Panc1 (cell line): ENCODE data around the gene CCDC121. TPM values are rescaled to one million over a fixed set of nuclear protein-coding genes. Genes with fewer than 3 reads are reported as not detected.

ENCODE experiments used
- ATAC-seq: fragments of 200-7000 bp; cut with Tn5 transposase; 2 replicates; pipeline ENCODE4 v1.9.1; 2020; ENCODE audit warnings: mild to moderate bottlenecking, moderate library complexity
- BruUV-seq: library from RNA; stranded (reverse); fragments of 400-500 nt; replicated peaks from 2 replicates; lab custom pipeline; 2021; lab: Mats Ljungman, UMichigan
- CTCF ChIA-PET: fragments of 300-600 bp; sonication (Branson Sonifier 250); formaldehyde crosslinking; loops from one replicate; lab custom pipeline; 2022; ENCODE audit warnings: antibody characterized with exemption; lab: Charles Lee
- POLR2A ChIA-PET: fragments of 300-600 bp; sonication (Branson Sonifier 250); formaldehyde crosslinking; loops from one replicate; lab custom pipeline; 2022; ENCODE audit warnings: antibody characterized with exemption; lab: Charles Lee
- DNase-seq: peaks from one replicate; pipeline ENCODE4 v3.0.0-alpha.2; 2010; ENCODE audit warnings: low read depth, low spot score
- H3K27ac ChIP-seq: 2 replicates; pipeline ENCODE4 v1.5.1; 2011; ENCODE audit warnings: mild to moderate bottlenecking, low read length, inconsistent platforms
- H3K27me3 ChIP-seq: fragments of 200-500 bp; sonication (Bioruptor generic); 2 replicates; pipeline ENCODE4 v1.6.0; 2014; ENCODE audit warnings: low read length, inconsistent platforms; ENCODE audit not compliant: control insufficient read depth, insufficient read depth
- H3K36me3 ChIP-seq: fragments of 200-500 bp; sonication (Bioruptor generic); 2 replicates; pipeline ENCODE4 v1.5.1; 2014; ENCODE audit warnings: inconsistent platforms, mild to moderate bottlenecking, low read length, moderate library complexity; ENCODE audit not compliant: control insufficient read depth, insufficient read depth
- H3K4me1 ChIP-seq: 2 replicates; pipeline ENCODE4 v1.5.1; 2011; ENCODE audit warnings: inconsistent platforms, mild to moderate bottlenecking, low read length, moderate library complexity; ENCODE audit not compliant: control insufficient read depth, insufficient read depth
- H3K4me3 ChIP-seq, 2 experiments: 2 replicates each; pipeline ENCODE4 v1.5.1; 2011 to 2012; ENCODE audit warnings: low read depth in 2 of 2, low read length in 2 of 2, mild to moderate bottlenecking in 2 of 2, inconsistent platforms in 1 of 2, moderate library complexity in 1 of 2
- H3K9me3 ChIP-seq: fragments of 200-500 bp; sonication (Bioruptor generic); 2 replicates; pipeline ENCODE4 v1.5.1; 2014; ENCODE audit warnings: low read depth, mild to moderate bottlenecking, inconsistent platforms, low read length, moderate library complexity; ENCODE audit not compliant: control insufficient read depth, insufficient read depth
- POLR2AphosphoS5 ChIP-seq: IDR thresholded peaks from 2 replicates; pipeline ENCODE4 v1.6.1; 2012; ENCODE audit warnings: mild to moderate bottlenecking, low read depth, low read length, moderate library complexity
- SIN3A ChIP-seq: IDR thresholded peaks from 2 replicates; pipeline ENCODE4 v1.6.1; 2012; ENCODE audit warnings: low read depth, mild to moderate bottlenecking, low read length, moderate library complexity, borderline replicate concordance; ENCODE audit not compliant: insufficient read depth
- TCF7L2 ChIP-seq: IDR thresholded peaks from 2 replicates; pipeline ENCODE4 v1.6.1; 2011; ENCODE audit warnings: mild to moderate bottlenecking, low read depth, low read length, inconsistent platforms
- in situ Hi-C: cut with HindIII; loops from 2 replicates; pipeline ENCODE4 v1.10.0; 2016; ENCODE audit warnings: low sequenced_read_pairs, low pct_unique_long_range_greater_than_20kb
- intact Hi-C: fragments of 100-400 bp; cut with micrococcal nuclease; formaldehyde crosslinking; loops from one replicate; pipeline ENCODE4 v1.10.0; 2022; ENCODE audit not compliant: unreplicated experiment
- total RNA-seq: library from RNA; stranded (reverse); gene quantifications from one replicate; pipeline ENCODE4 v1.2.1, GENCODE V29; 2021; ENCODE audit not compliant: unreplicated experiment
- TF ChIP-seq, protein P1 (sequence below), 2 experiments: IDR thresholded peaks; 2 replicates each; pipeline ENCODE4 v1.6.1; 2011 to 2012; ENCODE audit warnings: low read depth in 2 of 2, control low read depth in 1 of 2, low read length in 1 of 2, mild to moderate bottlenecking in 1 of 2, moderate library complexity in 1 of 2; ENCODE audit not compliant: insufficient read depth in 1 of 2
- TF ChIP-seq, protein P2 (sequence below): fragments of 450-650 bp; IDR thresholded peaks from 2 replicates; pipeline ENCODE4 v1.5.1; 2017; ENCODE audit warnings: mild to moderate bottlenecking

The CCDC121 gene
- total RNA-seq, 1 experiment from 2014 or later, result 5.9 TPM

DNA sequence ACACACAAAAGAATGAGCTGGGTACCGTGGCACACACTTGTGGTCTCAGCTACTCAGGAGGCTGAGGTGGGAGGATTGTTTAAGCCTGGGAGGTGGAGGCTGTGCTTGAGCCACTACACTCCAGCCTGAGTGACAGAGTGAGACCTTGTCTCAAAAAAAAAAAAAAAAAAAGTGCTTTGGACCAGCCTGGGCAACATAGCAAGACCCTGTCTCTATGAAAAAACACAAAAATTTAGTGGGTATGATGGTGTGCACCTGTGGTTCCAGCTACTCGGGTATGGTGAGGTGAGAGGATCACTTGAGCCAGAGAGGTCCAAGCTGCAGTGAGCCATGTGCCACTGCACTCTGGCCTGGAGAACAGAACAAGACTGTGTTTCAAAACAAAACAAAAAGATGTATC is 35.6 kb downstream of the CCDC121 start:
- ChIA-PET CTCF (interaction anchor here (0.6 kb wide), 1 partner anchor 8 kb away, joined by 4 read pairs; no protein-coding TSS in a partner anchor), POLR2A (no interaction called here)
- TF ChIP-seq, protein P1, sequence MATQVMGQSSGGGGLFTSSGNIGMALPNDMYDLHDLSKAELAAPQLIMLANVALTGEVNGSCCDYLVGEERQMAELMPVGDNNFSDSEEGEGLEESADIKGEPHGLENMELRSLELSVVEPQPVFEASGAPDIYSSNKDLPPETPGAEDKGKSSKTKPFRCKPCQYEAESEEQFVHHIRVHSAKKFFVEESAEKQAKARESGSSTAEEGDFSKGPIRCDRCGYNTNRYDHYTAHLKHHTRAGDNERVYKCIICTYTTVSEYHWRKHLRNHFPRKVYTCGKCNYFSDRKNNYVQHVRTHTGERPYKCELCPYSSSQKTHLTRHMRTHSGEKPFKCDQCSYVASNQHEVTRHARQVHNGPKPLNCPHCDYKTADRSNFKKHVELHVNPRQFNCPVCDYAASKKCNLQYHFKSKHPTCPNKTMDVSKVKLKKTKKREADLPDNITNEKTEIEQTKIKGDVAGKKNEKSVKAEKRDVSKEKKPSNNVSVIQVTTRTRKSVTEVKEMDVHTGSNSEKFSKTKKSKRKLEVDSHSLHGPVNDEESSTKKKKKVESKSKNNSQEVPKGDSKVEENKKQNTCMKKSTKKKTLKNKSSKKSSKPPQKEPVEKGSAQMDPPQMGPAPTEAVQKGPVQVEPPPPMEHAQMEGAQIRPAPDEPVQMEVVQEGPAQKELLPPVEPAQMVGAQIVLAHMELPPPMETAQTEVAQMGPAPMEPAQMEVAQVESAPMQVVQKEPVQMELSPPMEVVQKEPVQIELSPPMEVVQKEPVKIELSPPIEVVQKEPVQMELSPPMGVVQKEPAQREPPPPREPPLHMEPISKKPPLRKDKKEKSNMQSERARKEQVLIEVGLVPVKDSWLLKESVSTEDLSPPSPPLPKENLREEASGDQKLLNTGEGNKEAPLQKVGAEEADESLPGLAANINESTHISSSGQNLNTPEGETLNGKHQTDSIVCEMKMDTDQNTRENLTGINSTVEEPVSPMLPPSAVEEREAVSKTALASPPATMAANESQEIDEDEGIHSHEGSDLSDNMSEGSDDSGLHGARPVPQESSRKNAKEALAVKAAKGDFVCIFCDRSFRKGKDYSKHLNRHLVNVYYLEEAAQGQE (IDR thresholded peaks at IDR 0.05; ENCODE audit: insufficient read depth in 1 of 2, low read depth in 2 of 2, low read length in 1 of 2), result no peak
- TF ChIP-seq POLR2AphosphoS5 (no peak), TCF7L2 (no peak), SIN3A (no peak)
- TF ChIP-seq, protein P2, sequence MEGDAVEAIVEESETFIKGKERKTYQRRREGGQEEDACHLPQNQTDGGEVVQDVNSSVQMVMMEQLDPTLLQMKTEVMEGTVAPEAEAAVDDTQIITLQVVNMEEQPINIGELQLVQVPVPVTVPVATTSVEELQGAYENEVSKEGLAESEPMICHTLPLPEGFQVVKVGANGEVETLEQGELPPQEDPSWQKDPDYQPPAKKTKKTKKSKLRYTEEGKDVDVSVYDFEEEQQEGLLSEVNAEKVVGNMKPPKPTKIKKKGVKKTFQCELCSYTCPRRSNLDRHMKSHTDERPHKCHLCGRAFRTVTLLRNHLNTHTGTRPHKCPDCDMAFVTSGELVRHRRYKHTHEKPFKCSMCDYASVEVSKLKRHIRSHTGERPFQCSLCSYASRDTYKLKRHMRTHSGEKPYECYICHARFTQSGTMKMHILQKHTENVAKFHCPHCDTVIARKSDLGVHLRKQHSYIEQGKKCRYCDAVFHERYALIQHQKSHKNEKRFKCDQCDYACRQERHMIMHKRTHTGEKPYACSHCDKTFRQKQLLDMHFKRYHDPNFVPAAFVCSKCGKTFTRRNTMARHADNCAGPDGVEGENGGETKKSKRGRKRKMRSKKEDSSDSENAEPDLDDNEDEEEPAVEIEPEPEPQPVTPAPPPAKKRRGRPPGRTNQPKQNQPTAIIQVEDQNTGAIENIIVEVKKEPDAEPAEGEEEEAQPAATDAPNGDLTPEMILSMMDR, result no peak
- ATAC-seq (no peak), DNase-seq (no peak)
- Histone ChIP-seq H3K27me3 (no peaks in the 10 kb centered on the region), H3K4me1 (no peaks in the 10 kb centered on the region), H3K36me3 (no peaks in the 10 kb centered on the region), H3K9me3 (no peaks in the 10 kb centered on the region), H3K27ac (no peak overlapping the region), H3K4me3 (no peak overlapping the region)
- BruUV-seq, result no TSS peak
- intact Hi-C loops, result no loop called here
- in situ Hi-C loops, result no loop called here

DNA sequence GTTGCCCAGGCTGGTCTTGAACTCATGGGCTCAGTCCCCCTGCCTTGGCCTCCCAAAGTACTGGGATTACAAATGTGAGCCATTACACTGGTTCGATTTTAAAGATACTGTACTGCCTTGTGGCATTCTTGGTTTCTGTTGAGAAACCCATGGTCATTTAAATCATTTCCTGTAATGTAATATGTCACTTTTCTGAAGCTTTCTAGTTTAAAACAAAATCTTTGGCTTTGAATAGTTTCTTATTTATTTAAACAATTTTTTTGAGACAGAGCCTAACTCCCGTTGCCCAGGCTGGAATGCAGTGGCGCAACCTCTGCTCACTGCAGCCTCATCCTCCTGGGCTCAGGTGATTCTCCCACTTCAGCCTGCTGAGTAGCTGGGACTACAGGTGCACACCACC is 37.1 kb downstream of the CCDC121 start:
- ChIA-PET POLR2A (no interaction called here), CTCF (no interaction called here)
- in situ Hi-C loops, result no loop called here
- Histone ChIP-seq H3K9me3 (no peaks in the 10 kb centered on the region), H3K27ac (no peak overlapping the region), H3K4me1 (no peaks in the 10 kb centered on the region), H3K4me3 (no peak overlapping the region), H3K36me3 (no peaks in the 10 kb centered on the region), H3K27me3 (no peaks in the 10 kb centered on the region)
- BruUV-seq, result no TSS peak
- DNase-seq, result no peak
- no peak for ATAC-seq
- intact Hi-C loops, result no loop called here
- TF ChIP-seq SIN3A, result no peak
- TF ChIP-seq, protein P1 (IDR thresholded peaks at IDR 0.05; ENCODE audit: insufficient read depth in 1 of 2, low read depth in 2 of 2, low read length in 1 of 2), result no peak
- TF ChIP-seq, protein P2, result no peak
- no peak for TF ChIP-seq POLR2AphosphoS5
